Measurements from ENCODE around the gene NSDHL.

GRCh38 chrX:152892499-152892898, 61.6 kb downstream of the NSDHL start:
- TF ChIP-seq EZH2 (IDR thresholded peaks at IDR 0.05; ENCODE audit: borderline replicate concordance) (no peak), CTCF (IDR thresholded peaks at IDR 0.05; ENCODE audit: poor library complexity) (no peak)

Measured in hepatocyte (in vitro differentiated cells).